ENCODE data around the gene KCNQ5.

The KCNQ5 gene

GRCh38 chr6:73049971-73050594, 428.2 kb downstream of the KCNQ5 start:
- TF ChIP-seq Cebpa-rat (IDR thresholded peaks at IDR 0.05): no peak
- Histone ChIP-seq H3K9me3 (peaks cover 4% of the 10 kb centered on the region; the same call in 1 of the 2 replicates), H3K4me2 (no peak overlapping the region), H3K36me3 (peaks cover 20% of the 10 kb centered on the region), H3K9ac (no peak overlapping the region), H3K4me3 (no peak overlapping the region), H3K27ac (no peak overlapping the region), H3K4me1 (no peaks in the 10 kb centered on the region), H4K20me1 (no peaks in the 10 kb centered on the region), H3K27me3 (no peaks in the 10 kb centered on the region)

DNA sequence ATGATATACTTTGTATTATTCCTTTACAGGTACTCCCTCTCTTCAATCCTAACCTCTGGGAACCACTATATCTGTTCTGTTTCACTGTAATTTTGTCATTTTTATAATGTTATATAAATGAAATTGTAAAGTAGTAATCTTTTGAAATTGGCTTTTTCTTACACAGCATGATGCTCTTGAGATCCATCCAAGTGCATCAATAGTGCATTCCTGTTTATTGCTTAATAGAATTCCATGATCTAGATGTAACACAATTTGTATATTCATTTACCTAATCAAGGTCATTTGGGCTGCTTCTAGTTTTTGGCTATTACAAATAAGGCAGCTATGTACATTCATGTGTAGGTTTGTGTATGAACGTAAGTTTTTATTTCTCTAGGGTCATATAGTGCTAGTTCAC, 428.8 kb downstream of the KCNQ5 start:
- Histone ChIP-seq H3K9ac (no peak overlapping the region), H3K4me2 (no peak overlapping the region), H3K4me1 (no peaks in the 10 kb centered on the region), H4K20me1 (no peaks in the 10 kb centered on the region), H3K27ac (no peak overlapping the region), H3K4me3 (no peak overlapping the region), H3K27me3 (no peaks in the 10 kb centered on the region), H3K36me3 (peaks cover 26% of the 10 kb centered on the region), H3K9me3 (peaks cover 10% of the 10 kb centered on the region)
- TF ChIP-seq Cebpa-rat (IDR thresholded peaks at IDR 0.05): no peak

DNA sequence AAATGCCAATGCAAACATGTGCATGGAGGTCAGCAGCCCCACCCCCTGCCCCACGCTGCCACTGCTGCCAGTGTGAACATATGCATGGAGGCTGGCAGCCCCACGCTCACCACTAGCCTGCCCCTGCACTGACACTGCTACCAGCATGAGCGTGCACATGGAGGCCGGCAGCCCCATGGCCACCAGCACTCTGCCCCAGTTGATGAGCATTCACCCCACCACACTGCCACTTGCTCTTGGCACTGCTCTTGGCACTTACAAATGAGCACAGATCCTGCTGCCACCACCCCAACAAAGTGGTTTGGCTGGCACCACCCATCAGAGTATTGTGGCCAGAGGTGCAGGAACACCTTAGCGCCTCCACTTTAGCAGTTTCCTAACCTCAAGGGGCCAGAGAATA, 429.3 kb downstream of the KCNQ5 start:
- Histone ChIP-seq H3K27ac (no peak overlapping the region), H3K4me1 (no peaks in the 10 kb centered on the region), H3K27me3 (no peaks in the 10 kb centered on the region), H3K4me3 (no peak overlapping the region), H3K9me3 (peaks cover 14% of the 10 kb centered on the region), H4K20me1 (no peaks in the 10 kb centered on the region), H3K36me3 (peaks cover 30% of the 10 kb centered on the region), H3K4me2 (no peak overlapping the region), H3K9ac (no peak overlapping the region)
- no peak for TF ChIP-seq Cebpa-rat (IDR thresholded peaks at IDR 0.05)

DNA sequence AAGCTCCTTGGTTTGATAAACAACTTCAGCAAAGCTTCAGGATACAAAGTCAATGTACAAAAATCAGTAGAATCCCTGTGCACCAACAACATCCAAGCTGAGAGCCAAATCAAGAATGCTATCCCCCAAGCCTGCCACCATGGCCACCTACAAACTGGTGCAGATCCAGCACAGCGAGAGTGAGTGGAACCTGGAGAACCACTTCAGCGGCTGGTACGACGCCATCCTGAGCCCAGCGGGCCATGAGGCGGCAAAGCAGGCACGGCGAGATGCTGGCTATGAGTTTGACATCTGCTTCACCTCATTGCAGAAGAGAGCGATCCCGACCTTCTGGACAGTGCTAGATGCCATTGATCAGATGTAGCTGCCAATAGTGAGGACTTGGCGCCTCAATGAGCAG, 433.1 kb downstream of the KCNQ5 start:
- TF ChIP-seq Cebpa-rat (IDR thresholded peaks at IDR 0.05): no peak
- H3K27me3 ChIP-seq: no peaks in the 10 kb centered on the region
- H3K27ac ChIP-seq: no peak overlapping the region
- H3K4me2 ChIP-seq: no peak overlapping the region
- H3K36me3 ChIP-seq: peaks cover 32% of the 10 kb centered on the region; the same call in 1 of the 2 replicates
- H3K4me3 ChIP-seq: no peak overlapping the region
- no peak overlapping the region for H3K9ac ChIP-seq
- no peaks in the 10 kb centered on the region for H4K20me1 ChIP-seq
- no peaks in the 10 kb centered on the region for H3K4me1 ChIP-seq
- H3K9me3 ChIP-seq: peaks cover 24% of the 10 kb centered on the region

GRCh38 chr6:73058736-73059135, 436.9 kb downstream of the KCNQ5 start:
- no peak for TF ChIP-seq Cebpa-rat (IDR thresholded peaks at IDR 0.05)
- peaks cover 22% of the 10 kb centered on the region; the same call in 1 of the 2 replicates for H3K36me3 ChIP-seq
- H3K4me3 ChIP-seq: no peak overlapping the region
- H3K9ac ChIP-seq: no peak overlapping the region
- H3K4me1 ChIP-seq: peaks cover under 1% of the 10 kb centered on the region
- no peak overlapping the region for H3K4me2 ChIP-seq
- peaks cover 24% of the 10 kb centered on the region for H3K9me3 ChIP-seq
- no peak overlapping the region for H3K27ac ChIP-seq
- H4K20me1 ChIP-seq: no peaks in the 10 kb centered on the region
- H3K27me3 ChIP-seq: no peaks in the 10 kb centered on the region

DNA sequence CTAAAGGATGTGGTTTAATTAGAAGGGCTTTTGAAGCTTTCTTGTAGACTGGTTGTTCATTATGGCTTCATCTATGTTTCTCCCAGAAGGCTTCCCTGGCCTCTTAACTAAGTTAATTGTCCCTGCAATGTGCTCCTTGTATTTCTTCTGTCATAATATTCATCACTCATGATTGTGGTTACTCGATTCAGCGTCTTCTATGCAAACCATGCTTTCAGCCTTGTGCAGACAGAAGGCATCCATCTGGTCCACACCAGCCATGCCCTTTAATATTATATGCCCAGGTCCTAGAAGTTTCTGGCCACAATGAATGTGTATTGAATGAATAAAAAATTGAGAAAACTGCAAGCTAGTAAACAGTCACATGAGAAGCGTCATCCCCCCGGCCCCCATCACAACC, 440.3 kb downstream of the KCNQ5 start:
- Histone ChIP-seq H3K27ac (no peak overlapping the region), H3K27me3 (no peaks in the 10 kb centered on the region), H3K9ac (no peak overlapping the region), H3K9me3 (peaks cover 6% of the 10 kb centered on the region; the same call in 1 of the 2 replicates), H3K4me2 (no peak overlapping the region), H3K4me3 (no peak overlapping the region), H3K36me3 (no peaks in the 10 kb centered on the region), H4K20me1 (no peaks in the 10 kb centered on the region), H3K4me1 (peaks cover 20% of the 10 kb centered on the region)
- TF ChIP-seq Cebpa-rat (IDR thresholded peaks at IDR 0.05): no peak

- Histone ChIP-seq H3K9me3 (peaks cover 6% of the 10 kb centered on the region; the same call in 1 of the 2 replicates), H4K20me1 (no peaks in the 10 kb centered on the region), H3K4me2 (no peak overlapping the region), H3K36me3 (no peaks in the 10 kb centered on the region), H3K4me3 (no peak overlapping the region), H3K9ac (no peak overlapping the region), H3K4me1 (peaks cover 20% of the 10 kb centered on the region), H3K27me3 (no peaks in the 10 kb centered on the region), H3K27ac (no peak overlapping the region)
- no peak for TF ChIP-seq Cebpa-rat (IDR thresholded peaks at IDR 0.05)
Measured at GRCh38 chr6:73062837-73063236, 441.0 kb downstream of the KCNQ5 start.

- no peaks in the 10 kb centered on the region for H3K27me3 ChIP-seq
- TF ChIP-seq Cebpa-rat (IDR thresholded peaks at IDR 0.05): no peak
- no peaks in the 10 kb centered on the region for H3K36me3 ChIP-seq
- peak overlapping the region; percentile 69 for H3K4me2 ChIP-seq
- no peak overlapping the region for H3K9ac ChIP-seq
- no peak overlapping the region for H3K27ac ChIP-seq
- no peak overlapping the region for H3K4me3 ChIP-seq
- peaks cover 20% of the 10 kb centered on the region for H3K4me1 ChIP-seq
- no peaks in the 10 kb centered on the region for H3K9me3 ChIP-seq
- no peaks in the 10 kb centered on the region for H4K20me1 ChIP-seq
Measured at GRCh38 chr6:73064266-73064665, 442.4 kb downstream of the KCNQ5 start.

DNA sequence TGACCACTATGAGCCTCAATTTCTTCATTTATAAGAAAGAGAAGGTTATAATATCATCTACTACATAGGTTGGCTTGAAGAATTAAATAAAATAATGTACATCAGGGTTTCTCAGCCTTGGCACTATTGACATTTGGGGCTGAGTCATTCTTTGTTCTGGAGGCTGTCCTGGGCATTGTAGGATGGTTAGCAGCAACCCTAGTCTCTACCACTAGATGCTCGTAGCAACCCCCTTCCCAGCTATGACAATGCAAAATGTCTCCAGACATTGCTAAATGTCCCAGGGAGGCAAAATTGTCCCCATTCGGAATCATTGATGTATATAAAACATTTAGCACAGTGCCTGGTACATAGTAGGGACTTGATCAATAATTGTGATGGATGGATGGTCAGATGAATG, 451.4 kb downstream of the KCNQ5 start:
- no peak overlapping the region for H3K27ac ChIP-seq
- peaks cover 11% of the 10 kb centered on the region; the same call in 1 of the 2 replicates for H3K36me3 ChIP-seq
- no peaks in the 10 kb centered on the region for H3K9me3 ChIP-seq
- no peaks in the 10 kb centered on the region for H4K20me1 ChIP-seq
- H3K4me1 ChIP-seq: peaks cover 14% of the 10 kb centered on the region
- H3K27me3 ChIP-seq: no peaks in the 10 kb centered on the region
- H3K4me3 ChIP-seq: no peak overlapping the region
- no peak for TF ChIP-seq Cebpa-rat (IDR thresholded peaks at IDR 0.05)
- no peak overlapping the region for H3K9ac ChIP-seq
- H3K4me2 ChIP-seq: no peak overlapping the region

DNA sequence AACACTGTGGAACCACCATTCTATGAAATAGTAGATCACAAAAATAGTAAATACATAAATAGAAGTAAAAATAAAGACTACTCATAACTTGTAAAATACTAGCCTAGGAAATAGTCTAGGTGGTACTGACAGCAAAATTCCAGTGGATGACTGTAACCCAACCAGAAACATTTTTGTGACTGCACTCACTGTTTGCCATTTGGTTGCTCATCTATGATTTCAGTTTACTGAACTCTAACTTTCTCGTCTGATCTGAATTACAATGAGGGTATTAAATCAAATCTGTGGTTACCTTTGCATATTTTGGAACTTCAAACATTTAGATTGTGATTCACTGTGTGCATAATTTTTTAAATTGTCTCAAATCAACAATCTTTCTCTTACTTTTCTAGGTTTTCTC, 452.3 kb downstream of the KCNQ5 start:
- Histone ChIP-seq H3K9me3 (no peaks in the 10 kb centered on the region), H3K27me3 (no peaks in the 10 kb centered on the region), H3K4me3 (no peak overlapping the region), H4K20me1 (no peaks in the 10 kb centered on the region), H3K4me1 (peaks cover 14% of the 10 kb centered on the region), H3K9ac (no peak overlapping the region), H3K36me3 (peaks cover 18% of the 10 kb centered on the region; the same call in 1 of the 2 replicates), H3K27ac (no peak overlapping the region), H3K4me2 (no peak overlapping the region)
- TF ChIP-seq Cebpa-rat (IDR thresholded peaks at IDR 0.05): no peak
